ENCODE measurements around the gene SPRR3. TPM values are rescaled to one million over a fixed set of nuclear protein-coding genes. Genes with fewer than 3 reads are reported as not detected.

SPRR3 gene
- total and polyA plus RNA-seq, 4 donors, result 0.50 to 1.9 (median 1.2) TPM; not detected in 1

GRCh38 chr1:152959273-152959672 lies 42.3 kb upstream of the SPRR3 start:
- Histone ChIP-seq H3K27ac (ENCODE audit: low read depth in 1 of 2, low read length in 1 of 2) (no peak overlapping the region), H3K9me3 (ENCODE audit: control insufficient read depth in 4 of 4, insufficient read depth in 3 of 4, low read length in 3 of 4) (no peaks in the 10 kb centered on the region), H3K36me3 (ENCODE audit: control insufficient read depth in 4 of 4, insufficient read depth in 4 of 4, low read length in 4 of 4) (no peaks in the 10 kb centered on the region), H3K4me3 (no peak overlapping the region), H3K9ac (ENCODE audit: insufficient read depth in 1 of 2, low read length in 2 of 2) (no peak overlapping the region), H3K4me1 (ENCODE audit: control insufficient read depth in 5 of 5, insufficient read depth in 5 of 5, low read length in 5 of 5) (no peaks in the 10 kb centered on the region), H3K27me3 (ENCODE audit: control insufficient read depth in 3 of 3, insufficient read depth in 3 of 3, low read length in 2 of 3) (no peaks in the 10 kb centered on the region)
- TF ChIP-seq CTCF (IDR thresholded peaks at IDR 0.05; ENCODE audit: control extremely low read depth, extremely low read depth), result no peak
- DNase-seq (no peak), ATAC-seq (ENCODE audit: insufficient read depth, low FRiP score) (no peak)
- 80 to 92% methylated on average over 3 of the region's 3 CpGs for WGBS, 2 donors

DNA sequence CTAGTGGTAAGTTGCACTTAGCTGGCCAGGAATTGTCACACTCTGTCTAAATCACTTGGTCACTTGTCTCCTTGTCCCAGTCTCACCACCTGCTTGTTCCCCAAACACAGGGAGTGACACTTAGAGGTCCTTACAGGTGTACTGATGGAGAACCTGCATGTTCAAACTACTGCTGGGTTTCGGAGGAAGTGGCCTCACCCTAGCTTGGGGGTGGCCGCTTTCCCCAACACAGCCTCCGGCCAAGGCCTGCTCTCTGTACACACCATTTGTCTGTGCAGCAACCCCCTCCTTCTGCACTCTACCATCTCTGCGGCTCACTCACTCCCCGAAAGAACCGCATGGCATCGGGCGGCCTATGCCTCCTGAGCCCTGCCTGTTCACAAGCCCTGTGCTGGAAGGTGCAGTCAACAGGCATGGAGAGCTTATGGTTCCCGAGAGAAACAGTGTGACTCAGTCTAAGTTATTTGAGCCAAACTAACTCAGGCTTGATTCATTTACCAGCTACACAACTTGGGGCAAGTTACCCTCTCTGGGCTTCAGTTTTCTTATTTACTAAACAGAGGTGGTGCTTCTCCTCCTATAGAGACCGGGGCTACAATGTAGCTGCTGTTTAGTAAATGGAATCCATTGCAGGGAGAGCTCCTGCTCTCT lies 41.6 kb upstream of the SPRR3 start:
- no peak for TF ChIP-seq CTCF (IDR thresholded peaks at IDR 0.05; ENCODE audit: control extremely low read depth, extremely low read depth)
- DNase-seq, result no peak
- Histone ChIP-seq H3K36me3 (ENCODE audit: control insufficient read depth in 4 of 4, insufficient read depth in 4 of 4, low read length in 4 of 4) (no peaks in the 10 kb centered on the region), H3K27me3 (ENCODE audit: control insufficient read depth in 3 of 3, insufficient read depth in 3 of 3, low read length in 2 of 3) (no peaks in the 10 kb centered on the region), H3K27ac (ENCODE audit: low read depth in 1 of 2, low read length in 1 of 2) (no peak overlapping the region), H3K4me3 (no peak overlapping the region), H3K9me3 (ENCODE audit: control insufficient read depth in 4 of 4, insufficient read depth in 3 of 4, low read length in 3 of 4) (no peaks in the 10 kb centered on the region), H3K4me1 (ENCODE audit: control insufficient read depth in 5 of 5, insufficient read depth in 5 of 5, low read length in 5 of 5) (no peaks in the 10 kb centered on the region), H3K9ac (ENCODE audit: insufficient read depth in 1 of 2, low read length in 2 of 2) (no peak overlapping the region)
- 91 to 96% methylated on average over 10 of the region's 10 CpGs for WGBS, 2 donors
- ATAC-seq (ENCODE audit: insufficient read depth, low FRiP score), result no peak

DNA sequence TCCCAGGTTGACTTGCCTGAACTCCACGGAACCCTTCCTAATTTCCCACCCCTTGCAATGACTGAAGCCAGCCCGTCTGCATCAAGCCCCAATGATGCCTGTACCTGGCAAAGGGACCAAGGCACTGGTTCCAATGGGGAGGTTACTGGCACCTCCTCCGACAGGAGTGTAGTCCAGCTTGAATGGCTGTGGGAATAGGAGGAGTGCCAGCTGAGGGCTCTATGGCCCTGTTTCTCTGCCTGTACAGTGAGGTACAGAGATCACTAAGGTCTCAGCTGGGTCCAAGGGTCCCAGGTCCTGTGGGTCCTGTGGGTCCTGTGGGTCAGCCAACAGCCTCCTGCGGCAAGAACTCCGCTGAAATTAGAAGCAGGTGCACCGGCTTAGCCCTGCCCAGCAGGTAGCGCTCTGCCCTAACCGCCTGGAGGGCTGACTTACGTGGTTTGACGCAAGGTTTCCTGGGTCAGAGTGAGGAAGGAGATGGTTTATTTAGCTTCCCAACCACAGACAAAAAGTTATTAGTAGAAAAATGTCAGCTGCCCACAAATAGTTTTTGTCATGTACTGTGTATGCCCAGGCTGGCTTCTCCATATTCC lies 41.0 kb upstream of the SPRR3 start:
- 60 to 66% methylated on average over 10 of the region's 10 CpGs for WGBS, 2 donors
- TF ChIP-seq CTCF (IDR thresholded peaks at IDR 0.05; ENCODE audit: control extremely low read depth, extremely low read depth), result no peak
- Histone ChIP-seq H3K9ac (ENCODE audit: insufficient read depth in 1 of 2, low read length in 2 of 2) (no peak overlapping the region), H3K27ac (ENCODE audit: low read depth in 1 of 2, low read length in 1 of 2) (no peak overlapping the region), H3K36me3 (ENCODE audit: control insufficient read depth in 4 of 4, insufficient read depth in 4 of 4, low read length in 4 of 4) (no peaks in the 10 kb centered on the region), H3K9me3 (ENCODE audit: control insufficient read depth in 4 of 4, insufficient read depth in 3 of 4, low read length in 3 of 4) (no peaks in the 10 kb centered on the region), H3K4me1 (ENCODE audit: control insufficient read depth in 5 of 5, insufficient read depth in 5 of 5, low read length in 5 of 5) (no peaks in the 10 kb centered on the region), H3K4me3 (no peak overlapping the region), H3K27me3 (ENCODE audit: control insufficient read depth in 3 of 3, insufficient read depth in 3 of 3, low read length in 2 of 3) (peaks cover 0 to 3% (median 0%) of the 10 kb centered on the region in 3 donors)
- ATAC-seq (ENCODE audit: insufficient read depth, low FRiP score) (no peak), DNase-seq (no peak)
